Activated CD8-positive, alpha-beta memory T cell treated with anti-CD3 and anti-CD28 coated beads for 1 hour (primary cell): ENCODE data around the gene CACNB2.

Experiments
- DNase-seq, 2 donors: peaks; one replicate each; pipeline ENCODE4 v3.0.0-alpha.2; 2020; ENCODE audit warnings: low read depth in 1 of 2; ENCODE audit errors: extremely low read depth in 1 of 2

CACNB2 gene

GRCh38 chr10:18328941-18329340 is 188.7 kb downstream of the CACNB2 start:
- DNase-seq: no peak

GRCh38 chr10:18332048-18332447 is 191.8 kb downstream of the CACNB2 start:
- DNase-seq: no peak

GRCh38 chr10:18332484-18332883 is 192.3 kb downstream of the CACNB2 start:
- no peak for DNase-seq

- no peak for DNase-seq
Measured at GRCh38 chr10:18333621-18334020, 193.4 kb downstream of the CACNB2 start.

GRCh38 chr10:18334116-18334867 is 194.1 kb downstream of the CACNB2 start:
- no peak for DNase-seq

GRCh38 chr10:18340496-18341051 is 200.3 kb downstream of the CACNB2 start:
- no peak for DNase-seq

- DNase-seq: no peak
Measured at GRCh38 chr10:18341055-18341454, 200.8 kb downstream of the CACNB2 start.

- DNase-seq: no peak
Measured at GRCh38 chr10:18343573-18343972, 203.3 kb downstream of the CACNB2 start.

- no peak for DNase-seq
Measured at GRCh38 chr10:18345308-18345707, 205.1 kb downstream of the CACNB2 start.

GRCh38 chr10:18350340-18350739 is 210.1 kb downstream of the CACNB2 start:
- DNase-seq: no peak

GRCh38 chr10:18351421-18351820 is 211.2 kb downstream of the CACNB2 start:
- DNase-seq: no peak

GRCh38 chr10:18352175-18352574 is 212.0 kb downstream of the CACNB2 start:
- no peak for DNase-seq

- no peak for DNase-seq
Measured at GRCh38 chr10:18359812-18360211, 219.6 kb downstream of the CACNB2 start.

- DNase-seq: no peak
Measured at GRCh38 chr10:18362892-18363291, 222.7 kb downstream of the CACNB2 start.

- no peak for DNase-seq
Measured at GRCh38 chr10:18364987-18365775, 225.0 kb downstream of the CACNB2 start.

- DNase-seq: no peak
Measured at GRCh38 chr10:18367840-18368239, 227.6 kb downstream of the CACNB2 start.

GRCh38 chr10:18368273-18368672 is 228.0 kb downstream of the CACNB2 start:
- no peak for DNase-seq

GRCh38 chr10:18368682-18369081 is 228.5 kb downstream of the CACNB2 start:
- DNase-seq: no peak

- no peak for DNase-seq
Measured at GRCh38 chr10:18369859-18370473, 229.7 kb downstream of the CACNB2 start.

GRCh38 chr10:18376650-18377049 is 236.4 kb downstream of the CACNB2 start:
- no peak for DNase-seq

- no peak for DNase-seq
Measured at GRCh38 chr10:18377898-18378297, 237.7 kb downstream of the CACNB2 start.
